ENCODE measurements around the gene ASPDH. TPM values are rescaled to one million over a fixed set of nuclear protein-coding genes. Genes with fewer than 3 reads are reported as not detected.

Gene ASPDH
- total RNA-seq, 1 experiment from 2014 or later, result not detected

DNA sequence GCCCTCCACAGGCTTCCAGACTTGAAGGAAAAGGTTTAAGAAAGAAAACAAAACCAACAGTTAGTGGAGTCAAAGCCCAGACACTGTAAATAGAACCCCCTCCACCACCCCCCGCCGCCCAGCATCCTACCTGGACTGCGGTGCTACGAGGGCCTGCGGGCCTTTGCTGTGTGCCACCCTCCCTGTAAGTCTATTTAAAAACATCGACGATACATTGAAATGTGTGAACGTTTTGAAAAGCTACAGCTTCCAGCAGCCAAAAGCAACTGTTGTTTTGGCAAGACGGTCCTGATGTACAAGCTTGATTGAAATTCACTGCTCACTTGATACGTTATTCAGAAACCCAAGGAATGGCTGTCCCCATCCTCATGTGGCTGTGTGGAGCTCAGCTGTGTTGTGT, 30.8 kb downstream of the ASPDH start:
- Mint-ChIP-seq H3K36me3 (ENCODE audit: insufficient read depth, unreplicated experiment) (peaks cover 18% of the 10 kb centered on the region), H3K4me3 (ENCODE audit: unreplicated experiment) (no peak overlapping the region), H3K27me3 (ENCODE audit: insufficient read depth, unreplicated experiment) (peaks cover 4% of the 10 kb centered on the region), H3K9me3 (ENCODE audit: unreplicated experiment) (no peaks in the 10 kb centered on the region), H3K4me1 (ENCODE audit: low read depth, unreplicated experiment) (no peaks in the 10 kb centered on the region), H3K27ac (ENCODE audit: unreplicated experiment) (no peak overlapping the region)
- no peaks in the 10 kb centered on the region for H3K27me3 ChIP-seq (replicated peaks; ENCODE audit: control insufficient read depth, insufficient read depth, low read length)
- H3K4me3 ChIP-seq (ENCODE audit: low read depth, low read length), result no peak overlapping the region
- TSS peak; percentile 62 for BruUV-seq (replicated peaks)
- intact Hi-C loops (cut with micrococcal nuclease; ENCODE audit: unreplicated experiment), result no loop called here
- TF ChIP-seq, protein P1, sequence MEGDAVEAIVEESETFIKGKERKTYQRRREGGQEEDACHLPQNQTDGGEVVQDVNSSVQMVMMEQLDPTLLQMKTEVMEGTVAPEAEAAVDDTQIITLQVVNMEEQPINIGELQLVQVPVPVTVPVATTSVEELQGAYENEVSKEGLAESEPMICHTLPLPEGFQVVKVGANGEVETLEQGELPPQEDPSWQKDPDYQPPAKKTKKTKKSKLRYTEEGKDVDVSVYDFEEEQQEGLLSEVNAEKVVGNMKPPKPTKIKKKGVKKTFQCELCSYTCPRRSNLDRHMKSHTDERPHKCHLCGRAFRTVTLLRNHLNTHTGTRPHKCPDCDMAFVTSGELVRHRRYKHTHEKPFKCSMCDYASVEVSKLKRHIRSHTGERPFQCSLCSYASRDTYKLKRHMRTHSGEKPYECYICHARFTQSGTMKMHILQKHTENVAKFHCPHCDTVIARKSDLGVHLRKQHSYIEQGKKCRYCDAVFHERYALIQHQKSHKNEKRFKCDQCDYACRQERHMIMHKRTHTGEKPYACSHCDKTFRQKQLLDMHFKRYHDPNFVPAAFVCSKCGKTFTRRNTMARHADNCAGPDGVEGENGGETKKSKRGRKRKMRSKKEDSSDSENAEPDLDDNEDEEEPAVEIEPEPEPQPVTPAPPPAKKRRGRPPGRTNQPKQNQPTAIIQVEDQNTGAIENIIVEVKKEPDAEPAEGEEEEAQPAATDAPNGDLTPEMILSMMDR (IDR thresholded peaks at IDR 0.05; ENCODE audit: insufficient read depth in 1 of 2, low read depth in 1 of 2, low read length in 1 of 2, severe bottlenecking in 1 of 2, unreplicated experiment in 1 of 2), result no peak
- H3K9me3 ChIP-seq, result peaks cover 13% of the 10 kb centered on the region
- H3K36me3 ChIP-seq (ENCODE audit: control insufficient read depth, insufficient read depth, low read length), result no peaks in the 10 kb centered on the region
- no peaks in the 10 kb centered on the region for H3K4me1 ChIP-seq
- CTCF ChIA-PET, result no interaction called here
- POLR2A ChIA-PET, result no interaction called here
- no peak for DNase-seq

DNA sequence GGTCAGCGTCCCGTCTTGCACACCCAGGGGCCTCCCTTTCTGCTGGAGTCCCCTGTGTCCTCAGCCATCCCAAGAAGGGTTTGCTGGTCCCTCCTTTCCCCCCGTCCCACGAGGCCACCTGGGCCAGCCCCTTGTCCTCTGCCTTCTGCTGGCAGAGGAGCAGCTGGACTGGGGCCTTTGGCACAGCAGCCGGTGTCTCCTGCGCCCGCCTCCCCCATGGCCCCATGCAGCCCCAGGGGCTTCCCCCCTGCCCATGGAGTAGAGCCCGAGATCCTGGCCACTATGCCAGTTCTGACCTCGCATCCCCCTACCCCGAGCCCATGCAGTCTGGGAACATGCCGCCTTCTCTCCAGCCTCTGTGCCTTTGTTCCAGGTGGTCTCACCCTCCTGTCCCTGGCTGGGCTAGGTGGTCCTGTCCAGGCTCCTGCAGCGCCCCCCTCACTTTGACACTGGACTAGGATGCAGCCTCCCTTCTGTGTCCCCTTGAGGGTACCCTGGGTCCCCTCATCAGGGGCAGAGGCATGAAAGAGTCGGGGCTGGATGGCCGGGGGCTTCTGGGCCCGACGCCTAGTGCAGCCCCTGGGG, 31.4 kb downstream of the ASPDH start:
- H3K36me3 Mint-ChIP-seq (ENCODE audit: insufficient read depth, unreplicated experiment), result peaks cover 18% of the 10 kb centered on the region
- intact Hi-C loops (cut with micrococcal nuclease; ENCODE audit: unreplicated experiment), result no loop called here
- no peak overlapping the region for H3K4me3 Mint-ChIP-seq (ENCODE audit: unreplicated experiment)
- no TSS peak for BruUV-seq (replicated peaks)
- CTCF ChIA-PET, result no interaction called here
- TF ChIP-seq, protein P1 (IDR thresholded peaks at IDR 0.05; ENCODE audit: insufficient read depth in 1 of 2, low read depth in 1 of 2, low read length in 1 of 2, severe bottlenecking in 1 of 2, unreplicated experiment in 1 of 2), result no peak
- no peaks in the 10 kb centered on the region for H3K9me3 Mint-ChIP-seq (ENCODE audit: unreplicated experiment)
- no peaks in the 10 kb centered on the region for H3K36me3 ChIP-seq (ENCODE audit: control insufficient read depth, insufficient read depth, low read length)
- H3K27ac Mint-ChIP-seq (ENCODE audit: unreplicated experiment), result no peak overlapping the region
- no peak for DNase-seq
- no peaks in the 10 kb centered on the region for H3K4me1 Mint-ChIP-seq (ENCODE audit: low read depth, unreplicated experiment)
- no peaks in the 10 kb centered on the region for H3K4me1 ChIP-seq
- H3K27me3 ChIP-seq (replicated peaks; ENCODE audit: control insufficient read depth, insufficient read depth, low read length), result no peaks in the 10 kb centered on the region
- no peak overlapping the region for H3K4me3 ChIP-seq (ENCODE audit: low read depth, low read length)
- H3K9me3 ChIP-seq, result peaks cover 13% of the 10 kb centered on the region
- POLR2A ChIA-PET, result no interaction called here
- H3K27me3 Mint-ChIP-seq (ENCODE audit: insufficient read depth, unreplicated experiment), result no peaks in the 10 kb centered on the region

DNA sequence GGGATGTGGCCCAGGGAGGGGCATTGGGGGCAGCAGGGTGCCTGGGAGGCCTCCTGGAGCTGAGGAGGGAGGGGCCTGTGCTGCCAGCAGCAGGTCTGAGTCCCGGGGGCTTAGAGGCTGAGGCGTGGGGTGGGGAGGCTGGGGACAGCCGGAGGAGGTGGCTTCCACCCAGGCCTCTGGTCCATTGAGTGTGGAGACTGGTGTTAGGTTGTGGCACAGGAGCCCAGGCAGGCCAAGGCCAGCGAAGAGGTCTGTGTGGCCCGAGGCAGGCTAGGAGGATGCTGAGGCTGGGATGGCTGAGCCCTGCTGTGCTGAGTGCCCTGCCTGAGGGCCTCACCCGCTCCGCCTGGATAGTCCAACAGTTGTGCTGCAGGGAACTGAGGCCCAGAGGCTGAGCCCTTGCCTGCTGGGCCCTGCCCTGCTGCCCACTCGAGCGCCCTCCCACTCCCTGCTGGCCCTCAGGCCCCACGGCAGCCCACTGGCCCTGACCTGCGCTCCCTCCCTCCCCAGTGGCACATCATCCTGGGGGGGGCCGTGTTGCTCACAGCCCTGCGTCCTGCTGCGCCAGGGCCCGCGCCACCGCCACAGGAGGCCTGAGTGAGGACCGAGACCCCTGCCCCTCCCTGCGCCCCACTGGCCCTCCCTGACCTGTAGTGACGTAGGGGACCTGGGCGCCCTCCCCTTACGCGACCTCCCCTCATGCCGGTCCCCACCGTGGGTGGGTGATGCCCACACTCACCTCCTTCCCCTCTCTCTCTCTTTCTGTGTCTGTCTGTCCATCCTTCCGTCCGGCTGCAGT, 32.2 kb downstream of the ASPDH start:
- POLR2A ChIA-PET, result no interaction called here
- H3K9me3 Mint-ChIP-seq (ENCODE audit: unreplicated experiment), result no peaks in the 10 kb centered on the region

More for the DNA sequence above, 32.2 kb downstream of the ASPDH start:
- Mint-ChIP-seq H3K4me3 (ENCODE audit: unreplicated experiment) (no peak overlapping the region), H3K36me3 (ENCODE audit: insufficient read depth, unreplicated experiment) (peaks cover 26% of the 10 kb centered on the region), H3K27me3 (ENCODE audit: insufficient read depth, unreplicated experiment) (no peaks in the 10 kb centered on the region), H3K27ac (ENCODE audit: unreplicated experiment) (no peak overlapping the region), H3K4me1 (ENCODE audit: low read depth, unreplicated experiment) (no peaks in the 10 kb centered on the region)
- CTCF ChIA-PET, result no interaction called here
- TF ChIP-seq, protein P1 (IDR thresholded peaks at IDR 0.05; ENCODE audit: insufficient read depth in 1 of 2, low read depth in 1 of 2, low read length in 1 of 2, severe bottlenecking in 1 of 2, unreplicated experiment in 1 of 2), result no peak
- Histone ChIP-seq H3K9me3 (peaks cover 9% of the 10 kb centered on the region), H3K4me1 (no peaks in the 10 kb centered on the region), H3K36me3 (ENCODE audit: control insufficient read depth, insufficient read depth, low read length) (no peaks in the 10 kb centered on the region), H3K4me3 (ENCODE audit: low read depth, low read length) (no peak overlapping the region), H3K27me3 (replicated peaks; ENCODE audit: control insufficient read depth, insufficient read depth, low read length) (no peaks in the 10 kb centered on the region)
- DNase-seq, result no peak
- intact Hi-C loops (cut with micrococcal nuclease; ENCODE audit: unreplicated experiment), result no loop called here
- no TSS peak for BruUV-seq (replicated peaks)
